IMR-90 (cell line): ENCODE results near the gene PRR29. TPM values are rescaled to one million over a fixed set of nuclear protein-coding genes. Genes with fewer than 3 reads are reported as not detected.
A peak's percentile ranks its signal among the peaks of the same experiment; 100 is the strongest.

Experiments
- ATAC-seq: fragments of 200-7000 bp; cut with Tn5 transposase; 2 replicates; pipeline ENCODE4 v1.9.1; 2020; ENCODE audit warnings: low read depth, mild to moderate bottlenecking, moderate library complexity
- BruUV-seq: library from RNA; stranded (reverse); fragments of 400-500 nt; replicated peaks from 2 replicates; lab custom pipeline; 2021; lab: Mats Ljungman, UMichigan
- CTCF ChIA-PET: fragments of 300-600 bp; formaldehyde crosslinking; extraction: SDS; loops from one replicate; lab custom pipeline; 2021; ENCODE audit warnings: antibody characterized with exemption; lab: Yijun Ruan, JAX
- POLR2A ChIA-PET: fragments of 300-600 bp; sonication (Branson Sonifier 250); formaldehyde crosslinking; loops from one replicate; lab custom pipeline; 2022; ENCODE audit warnings: antibody characterized with exemption; ENCODE audit not compliant: unreplicated experiment; lab: Charles Lee
- DNase-seq: peaks from one replicate; pipeline ENCODE4 v3.0.0; 2013
- H2AFZ ChIP-seq: replicated peaks from 2 replicates; pipeline ENCODE3; 2013; ENCODE audit warnings: low read length, mild to moderate bottlenecking; ENCODE audit not compliant: poor library complexity
- H2AK5ac ChIP-seq: 2 replicates; pipeline ENCODE4 v1.6.1; 2013; ENCODE audit warnings: low read depth, low read length, inconsistent platforms
- H2AK9ac ChIP-seq: replicated peaks from 2 replicates; pipeline ENCODE3; 2013; ENCODE audit warnings: mild to moderate bottlenecking, low read depth, low read length, moderate library complexity; ENCODE audit not compliant: poor library complexity
- H2BK120ac ChIP-seq: 2 replicates; pipeline ENCODE4 v1.6.1; 2013; ENCODE audit warnings: low read depth, low read length, inconsistent platforms
- H2BK15ac ChIP-seq: 3 replicates; pipeline ENCODE4 v1.6.1; 2013; ENCODE audit warnings: low read depth, low read length, inconsistent platforms
- H2BK20ac ChIP-seq: 2 replicates; pipeline ENCODE4 v1.6.1; 2013; ENCODE audit warnings: low read depth, mild to moderate bottlenecking, inconsistent platforms, low read length, moderate library complexity
- H2BK5ac ChIP-seq: 2 replicates; pipeline ENCODE4 v1.6.1; 2013; ENCODE audit warnings: mild to moderate bottlenecking, low read depth, low read length, inconsistent platforms; ENCODE audit not compliant: poor library complexity, severe bottlenecking
- H3K14ac ChIP-seq: replicated peaks from 2 replicates; pipeline ENCODE4 v1.6.1; 2013; ENCODE audit warnings: low read depth, low read length, inconsistent platforms
- H3K18ac ChIP-seq: 2 replicates; pipeline ENCODE4 v1.6.1; 2013; ENCODE audit warnings: low read depth, low read length, control low read depth
- H3K23ac ChIP-seq: 2 replicates; pipeline ENCODE4 v1.6.1; 2013; ENCODE audit warnings: low read depth, low read length, inconsistent platforms
- H3K27ac ChIP-seq: 2 replicates; pipeline ENCODE4 v1.5.1; 2013; ENCODE audit warnings: mild to moderate bottlenecking, control low read depth, low read length; ENCODE audit not compliant: insufficient read depth
- H3K27me3 ChIP-seq: 2 replicates; pipeline ENCODE4 v1.6.1; 2013; ENCODE audit warnings: low read length; ENCODE audit not compliant: control insufficient read depth, insufficient read depth
- H3K36me3 ChIP-seq: 2 replicates; pipeline ENCODE4 v1.6.1; 2013; ENCODE audit warnings: low read length, mixed read lengths; ENCODE audit not compliant: control insufficient read depth, insufficient read depth
- H3K4ac ChIP-seq: 2 replicates; pipeline ENCODE4 v1.6.1; 2013; ENCODE audit warnings: low read depth, low read length, inconsistent platforms
- H3K4me1 ChIP-seq: 2 replicates; pipeline ENCODE4 v1.6.1; 2013; ENCODE audit warnings: low read length, mixed read lengths; ENCODE audit not compliant: control insufficient read depth, insufficient read depth
- H3K4me2 ChIP-seq: 2 replicates; pipeline ENCODE4 v1.6.1; 2013; ENCODE audit warnings: low read depth, mild to moderate bottlenecking, control low read depth, low read length, moderate library complexity
- H3K4me3 ChIP-seq: 2 replicates; pipeline ENCODE4 v1.5.1; 2013; ENCODE audit warnings: low read depth, mild to moderate bottlenecking, control low read depth, low read length, moderate library complexity; ENCODE audit not compliant: insufficient read depth
- H3K56ac ChIP-seq: 2 replicates; pipeline ENCODE4 v1.6.1; 2013; ENCODE audit warnings: low read length, inconsistent platforms; ENCODE audit not compliant: insufficient read depth; ENCODE audit errors: extremely low read depth
- H3K79me1 ChIP-seq, 2 experiments: 2 replicates each; pipeline ENCODE4 v1.6.1; 2013; ENCODE audit warnings: low read length in 2 of 2, inconsistent platforms in 1 of 2, low read depth in 1 of 2
- H3K9ac ChIP-seq: 2 replicates; pipeline ENCODE4 v1.6.1; 2013; ENCODE audit warnings: low read depth, low read length, control low read depth
- H3K9me1 ChIP-seq: 2 replicates; pipeline ENCODE4 v1.6.1; 2013; ENCODE audit warnings: low read length, inconsistent platforms; ENCODE audit not compliant: insufficient read depth
- H3K9me3 ChIP-seq: 2 replicates; pipeline ENCODE4 v1.6.1; 2013; ENCODE audit warnings: low read length; ENCODE audit not compliant: control insufficient read depth, insufficient read depth
- H4K20me1 ChIP-seq: 2 replicates; pipeline ENCODE4 v1.6.1; 2013; ENCODE audit warnings: low read length, inconsistent platforms; ENCODE audit not compliant: insufficient read depth
- H4K5ac ChIP-seq: 2 replicates; pipeline ENCODE4 v1.6.1; 2013; ENCODE audit warnings: mild to moderate bottlenecking, low read depth, low read length, control low read depth
- H4K8ac ChIP-seq, 2 experiments: 2 replicates each; pipeline ENCODE4 v1.6.1; 2013; ENCODE audit warnings: low read depth in 2 of 2, low read length in 2 of 2, control low read depth in 1 of 2, inconsistent platforms in 1 of 2
- H4K91ac ChIP-seq: 2 replicates; pipeline ENCODE4 v1.6.1; 2013; ENCODE audit warnings: low read depth, low read length, inconsistent platforms; ENCODE audit not compliant: insufficient read depth
- BHLHE40 ChIP-seq: fragments of 150-350 bp; IDR thresholded peaks from 2 replicates; pipeline ENCODE4 v1.6.1; 2016; ENCODE audit warnings: mild to moderate bottlenecking, low read depth, low read length
- CEBPB ChIP-seq: IDR thresholded peaks from 2 replicates; pipeline ENCODE4 v1.6.1; 2012; ENCODE audit warnings: low read depth, low read length, improper control_type of control experiment
- CHD1 ChIP-seq: IDR thresholded peaks from 2 replicates; pipeline ENCODE4 v1.6.1; 2012; ENCODE audit warnings: low read depth, low read length, improper control_type of control experiment
- FOS ChIP-seq: fragments of 150-350 bp; IDR thresholded peaks from 2 replicates; pipeline ENCODE4 v1.6.1; 2016; ENCODE audit warnings: low read depth, low read length
- MAFK ChIP-seq: IDR thresholded peaks from 2 replicates; pipeline ENCODE4 v1.6.1; 2012; ENCODE audit warnings: low read depth, low read length, improper control_type of control experiment
- MAZ ChIP-seq: IDR thresholded peaks from 2 replicates; pipeline ENCODE4 v1.6.1; 2012; ENCODE audit warnings: low read depth, mild to moderate bottlenecking, low read length, improper control_type of control experiment, moderate library complexity, borderline replicate concordance
- MXI1 ChIP-seq: IDR thresholded peaks from 2 replicates; pipeline ENCODE4 v1.6.1; 2012; ENCODE audit warnings: low read depth, mild to moderate bottlenecking, low read length, moderate library complexity, borderline replicate concordance
- NFE2L2 ChIP-seq: fragments of 150-350 bp; IDR thresholded peaks from 2 replicates; pipeline ENCODE4 v1.6.1; 2016; ENCODE audit warnings: low read depth, mild to moderate bottlenecking, low read length
- POLR2A ChIP-seq: IDR thresholded peaks from 2 replicates; pipeline ENCODE4 v1.6.1; 2012; ENCODE audit warnings: mild to moderate bottlenecking, low read depth, low read length
- RAD21 ChIP-seq: IDR thresholded peaks from 2 replicates; pipeline ENCODE4 v1.6.1; 2012; ENCODE audit warnings: low read length, improper control_type of control experiment
- RCOR1 ChIP-seq: IDR thresholded peaks from 2 replicates; pipeline ENCODE4 v1.6.1; 2012; ENCODE audit warnings: mild to moderate bottlenecking, low read length, improper control_type of control experiment; ENCODE audit not compliant: insufficient replicate concordance
- RFX5 ChIP-seq: IDR thresholded peaks from 2 replicates; pipeline ENCODE4 v1.8.0; 2012; ENCODE audit warnings: low read depth, mild to moderate bottlenecking, low read length, moderate library complexity
- SMC3 ChIP-seq: fragments of 150-350 bp; IDR thresholded peaks from 2 replicates; pipeline ENCODE4 v1.6.1; 2016; ENCODE audit warnings: low read depth, mild to moderate bottlenecking, antibody characterized with exemption, low read length, moderate library complexity
- USF2 ChIP-seq: fragments of 150-350 bp; IDR thresholded peaks from 2 replicates; pipeline ENCODE4 v1.6.1; 2017; ENCODE audit warnings: mild to moderate bottlenecking, antibody characterized with exemption, low read length, low read depth
- WGBS, 2 experiments: methylation state at CpG; one replicate each; pipeline versions ENCODE4 v1.1.5 to v1.1.7; 2013; ENCODE audit warnings: missing lambda C conversion rate in 2 of 2; ENCODE audit not compliant: insufficient read length in 1 of 2; ENCODE audit errors: extremely low coverage in 2 of 2; 5-methylcytosine and 5-hydroxymethylcytosine counted together
- dilution Hi-C: fragments of 300-500 bp; cut with HindIII; formaldehyde crosslinking; loops from one replicate; pipeline ENCODE4 v1.14.3; 2018; ENCODE audit warnings: low sequenced_read_pairs; ENCODE audit not compliant: unreplicated experiment
- in situ Hi-C: fragments of 300-500 bp; cut with MboI; formaldehyde crosslinking; loops from 3 replicates; pipeline ENCODE4 v1.14.3; 2019; ENCODE audit warnings: low sequenced_read_pairs, inconsistent platforms, mixed read lengths
- intact Hi-C: fragments of 100-400 bp; cut with micrococcal nuclease; formaldehyde crosslinking; loops from 2 replicates; pipeline ENCODE4 v1.10.0; 2022
- polyA plus RNA-seq, 3 experiments: library from polyadenylated mRNA; depleted of rRNA; stranded (reverse); fragments of >200 nt; gene quantifications; 2 replicates each; pipeline ENCODE4 v1.2.3, GENCODE V29; 2012; ENCODE audit warnings: low replicate concordance in 1 of 3
- total RNA-seq: library from RNA; depleted of rRNA; stranded (reverse); fragments of >200 nt; gene quantifications from 2 replicates; pipeline ENCODE4 v1.2.3, GENCODE V29; 2012
- TF ChIP-seq, protein P1 (sequence below): conservative IDR thresholded peaks from 2 replicates; pipeline ENCODE4 v1.5.1; 2012; ENCODE audit warnings: mild to moderate bottlenecking, low read depth, low read length, improper control_type of control experiment
- TF ChIP-seq, protein P2 (sequence below): fragments of 150-350 bp; IDR thresholded peaks from 2 replicates; pipeline ENCODE4 v1.6.1; 2016; ENCODE audit warnings: low read depth, mild to moderate bottlenecking, low read length, moderate library complexity, borderline replicate concordance

Gene PRR29
- total and polyA plus RNA-seq, 2 of the 4 experiments (the other 2 are of a cell fraction): under 0.01 to 0.17 TPM

GRCh38 chr17:64007838-64008282 is 9.7 kb downstream of the PRR29 start:
- POLR2A ChIA-PET: no interaction called here
- Histone ChIP-seq H3K4me2 (no peak overlapping the region), H3K4ac (no peak overlapping the region), H4K91ac (no peak overlapping the region), H4K5ac (no peak overlapping the region), H4K20me1 (no peaks in the 10 kb centered on the region), H3K18ac (no peak overlapping the region), H3K23ac (no peak overlapping the region), H2BK120ac (no peak overlapping the region), H2AFZ (peak overlapping the region; percentile 73), H2AK9ac (no peak overlapping the region), H3K14ac (no peak overlapping the region), H2BK20ac (no peak overlapping the region), H3K36me3 (no peaks in the 10 kb centered on the region), H3K4me1 (no peaks in the 10 kb centered on the region; the same call in 1 of the 2 replicates), H2BK5ac (no peak overlapping the region), H3K27me3 (peaks cover 16% of the 10 kb centered on the region), H3K27ac (no peak overlapping the region), H3K9ac (no peak overlapping the region), H3K9me3 (no peaks in the 10 kb centered on the region), H3K4me3 (no peak overlapping the region), H3K9me1 (peaks cover 4% of the 10 kb centered on the region; the same call in 1 of the 2 replicates), H3K79me1 (no peaks in the 10 kb centered on the region), H2AK5ac (no peak overlapping the region), H2BK15ac (no peak overlapping the region), H4K8ac (no peak overlapping the region), H3K56ac (no peak overlapping the region)
- ATAC-seq (no peak), DNase-seq (no peak)
- no CpG with 5 or more reads among the region's 5 CpGs for WGBS, 2 experiments
- no TSS peak for BruUV-seq
- in situ Hi-C loops: no loop called here
- CTCF ChIA-PET: no interaction called here
- no peak for TF ChIP-seq RAD21
- TF ChIP-seq, protein P1, sequence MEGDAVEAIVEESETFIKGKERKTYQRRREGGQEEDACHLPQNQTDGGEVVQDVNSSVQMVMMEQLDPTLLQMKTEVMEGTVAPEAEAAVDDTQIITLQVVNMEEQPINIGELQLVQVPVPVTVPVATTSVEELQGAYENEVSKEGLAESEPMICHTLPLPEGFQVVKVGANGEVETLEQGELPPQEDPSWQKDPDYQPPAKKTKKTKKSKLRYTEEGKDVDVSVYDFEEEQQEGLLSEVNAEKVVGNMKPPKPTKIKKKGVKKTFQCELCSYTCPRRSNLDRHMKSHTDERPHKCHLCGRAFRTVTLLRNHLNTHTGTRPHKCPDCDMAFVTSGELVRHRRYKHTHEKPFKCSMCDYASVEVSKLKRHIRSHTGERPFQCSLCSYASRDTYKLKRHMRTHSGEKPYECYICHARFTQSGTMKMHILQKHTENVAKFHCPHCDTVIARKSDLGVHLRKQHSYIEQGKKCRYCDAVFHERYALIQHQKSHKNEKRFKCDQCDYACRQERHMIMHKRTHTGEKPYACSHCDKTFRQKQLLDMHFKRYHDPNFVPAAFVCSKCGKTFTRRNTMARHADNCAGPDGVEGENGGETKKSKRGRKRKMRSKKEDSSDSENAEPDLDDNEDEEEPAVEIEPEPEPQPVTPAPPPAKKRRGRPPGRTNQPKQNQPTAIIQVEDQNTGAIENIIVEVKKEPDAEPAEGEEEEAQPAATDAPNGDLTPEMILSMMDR: no peak
- TF ChIP-seq MAFK: no peak
- TF ChIP-seq FOS: no peak
- TF ChIP-seq POLR2A: no peak
- no peak for TF ChIP-seq BHLHE40
- no peak for TF ChIP-seq SMC3
- no peak for TF ChIP-seq MXI1
- no peak for TF ChIP-seq USF2
- no peak for TF ChIP-seq NFE2L2
- no peak for TF ChIP-seq CEBPB
- no peak for TF ChIP-seq MAZ
- TF ChIP-seq RCOR1: no peak
- TF ChIP-seq CHD1: no peak
- TF ChIP-seq, protein P2, sequence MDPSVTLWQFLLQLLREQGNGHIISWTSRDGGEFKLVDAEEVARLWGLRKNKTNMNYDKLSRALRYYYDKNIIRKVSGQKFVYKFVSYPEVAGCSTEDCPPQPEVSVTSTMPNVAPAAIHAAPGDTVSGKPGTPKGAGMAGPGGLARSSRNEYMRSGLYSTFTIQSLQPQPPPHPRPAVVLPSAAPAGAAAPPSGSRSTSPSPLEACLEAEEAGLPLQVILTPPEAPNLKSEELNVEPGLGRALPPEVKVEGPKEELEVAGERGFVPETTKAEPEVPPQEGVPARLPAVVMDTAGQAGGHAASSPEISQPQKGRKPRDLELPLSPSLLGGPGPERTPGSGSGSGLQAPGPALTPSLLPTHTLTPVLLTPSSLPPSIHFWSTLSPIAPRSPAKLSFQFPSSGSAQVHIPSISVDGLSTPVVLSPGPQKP: no peak
- TF ChIP-seq RFX5: no peak
- dilution Hi-C loops: no loop called here
- intact Hi-C loops: no loop called here
